HG03521 (cell line): ENCODE results near the gene ALS2CL.

Experiments
- ATAC-seq: cut with Tn5 transposase; IDR thresholded peaks from one replicate; pipeline ENCODE4 v1.9.1; 2021; ENCODE audit warnings: mild to moderate bottlenecking, moderate library complexity; ENCODE audit not compliant: unreplicated experiment

ALS2CL gene

GRCh38 chr3:46716461-46717441, 23.3 kb upstream of the ALS2CL start:
- ATAC-seq = no peak

- ATAC-seq = no peak
These were observed 22.2 kb upstream of the ALS2CL start for GRCh38 chr3:46715507-46716175.

DNA sequence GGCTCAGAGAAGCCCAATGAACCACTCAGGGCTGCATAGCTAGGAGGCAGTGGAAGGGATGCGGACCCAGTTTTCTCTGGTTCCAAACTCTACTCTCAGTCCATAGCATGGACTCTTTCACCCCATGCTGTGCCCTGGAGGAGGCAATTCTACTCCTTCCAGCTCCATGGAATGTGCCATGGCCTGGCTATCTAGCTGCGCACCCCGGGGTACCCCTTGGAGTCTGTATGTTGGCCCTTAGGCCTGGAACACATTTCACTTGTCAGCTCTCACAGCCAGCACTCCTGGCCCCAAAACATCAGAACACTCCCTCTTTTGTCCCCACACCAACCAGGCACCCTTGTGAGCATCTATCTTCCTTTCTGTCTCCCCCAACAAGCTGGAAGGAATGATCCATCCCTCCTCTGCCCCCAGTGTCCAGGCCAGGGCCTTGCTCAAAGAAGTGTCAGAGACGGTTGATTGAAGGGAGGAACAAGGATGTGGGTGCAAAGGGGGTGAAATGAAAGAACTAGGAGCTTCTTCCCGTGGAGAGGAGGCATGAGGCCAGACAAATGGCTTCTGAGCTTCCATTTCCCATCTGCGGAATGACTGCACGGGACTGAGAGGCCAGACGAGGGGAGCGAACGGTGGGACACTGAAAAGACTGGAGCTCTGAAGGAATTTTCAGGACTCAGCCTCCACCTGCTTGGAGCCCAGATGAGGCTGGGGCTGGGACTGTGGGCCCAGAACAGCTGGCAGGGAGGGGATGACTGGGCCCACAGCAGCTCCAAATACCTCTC, 21.4 kb upstream of the ALS2CL start:
- ATAC-seq = no peak

GRCh38 chr3:46713898-46714552, 20.5 kb upstream of the ALS2CL start:
- ATAC-seq = no peak

DNA sequence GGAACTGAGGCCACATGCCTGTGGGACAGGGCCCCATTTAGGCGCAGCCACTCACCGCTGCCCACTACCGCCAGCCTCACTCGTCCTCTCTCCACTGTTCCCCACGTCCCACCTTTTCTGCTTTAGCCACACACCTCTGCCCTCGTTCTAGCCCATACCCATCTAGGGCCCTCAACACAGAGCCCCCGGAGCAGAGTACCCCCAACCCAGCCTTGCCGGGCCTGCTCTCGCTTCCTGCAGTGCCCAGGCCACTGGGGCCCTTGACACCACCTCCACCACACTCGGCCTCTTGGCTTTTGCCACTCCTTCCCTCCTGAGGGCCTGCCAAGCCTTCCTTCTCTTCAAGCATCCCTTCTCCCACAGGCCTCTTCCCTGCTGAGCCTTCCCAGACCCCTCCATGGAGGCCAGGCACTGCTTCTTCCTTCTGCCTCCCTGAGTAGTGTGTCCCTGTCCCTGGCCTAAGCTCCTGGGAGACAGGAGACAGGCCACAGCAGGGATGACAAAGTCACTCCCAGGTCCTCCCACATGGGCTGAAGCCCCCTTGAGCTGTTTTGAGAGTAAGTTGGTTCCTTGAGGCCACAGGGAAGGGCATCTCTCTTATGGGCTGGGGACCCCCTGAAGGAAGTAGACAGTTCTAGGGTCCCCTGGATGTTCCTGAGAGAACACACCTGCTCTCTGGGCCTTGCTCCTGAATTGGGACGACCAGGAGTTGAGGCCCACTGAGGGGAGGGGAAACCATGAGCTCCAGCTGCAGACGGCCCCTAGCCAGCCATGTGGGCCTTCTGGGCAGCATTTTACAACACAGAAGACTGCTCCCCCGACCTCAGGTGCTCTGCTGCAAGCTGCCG, 19.8 kb upstream of the ALS2CL start:
- ATAC-seq = no peak

GRCh38 chr3:46712191-46713049, 18.9 kb upstream of the ALS2CL start:
- ATAC-seq = no peak

DNA sequence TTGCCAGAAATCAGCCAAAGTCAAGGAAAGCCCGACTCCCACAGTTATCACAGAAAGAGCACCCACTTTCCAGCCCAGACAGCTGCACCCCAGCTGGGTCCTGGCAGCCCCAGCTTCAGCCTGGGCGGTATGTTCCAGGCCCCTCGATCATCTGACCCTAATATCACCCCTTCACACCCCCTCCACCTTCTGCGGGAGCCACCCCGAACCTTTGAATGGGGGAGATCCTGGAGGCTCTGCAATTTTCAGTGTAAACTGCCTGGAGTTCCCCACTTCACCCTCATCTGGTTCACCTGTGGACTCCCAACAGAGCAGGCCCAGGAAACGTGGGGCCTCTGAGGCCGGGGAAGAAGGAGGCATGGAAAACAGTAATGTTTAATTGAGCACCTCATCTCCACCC, 18.3 kb upstream of the ALS2CL start:
- no peak for ATAC-seq

GRCh38 chr3:46711305-46711704, 17.8 kb upstream of the ALS2CL start:
- no peak for ATAC-seq

DNA sequence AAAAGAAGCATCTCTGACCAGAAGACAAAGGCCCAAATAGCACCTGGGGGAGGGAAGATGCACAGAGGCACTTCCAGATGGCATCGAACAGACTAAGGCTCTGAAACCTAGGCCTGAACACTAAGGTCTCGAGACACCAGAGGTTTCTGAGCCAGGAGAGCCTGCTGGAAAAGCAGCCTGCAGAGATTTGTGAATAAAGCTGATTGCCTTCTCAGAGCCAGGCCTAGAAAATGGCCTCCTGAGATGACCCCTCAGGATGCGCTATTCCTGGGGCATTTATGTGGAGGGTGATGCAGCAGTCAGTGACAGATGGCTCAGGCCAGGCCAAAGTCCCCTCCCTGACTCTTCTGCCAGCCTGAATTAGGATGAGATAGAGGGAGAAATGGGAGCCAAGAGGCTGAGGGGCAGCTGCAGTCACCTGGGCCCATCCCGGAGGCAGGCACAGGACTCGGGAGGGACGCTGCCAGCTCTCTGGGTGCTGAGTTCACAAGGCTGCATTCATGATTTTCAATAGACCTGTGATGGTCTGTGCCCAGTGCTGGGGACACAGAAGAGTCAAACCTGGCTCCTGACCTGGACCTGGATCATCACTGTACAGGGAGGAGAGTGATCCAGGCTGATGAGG, 17.3 kb upstream of the ALS2CL start:
- ATAC-seq = no peak

DNA sequence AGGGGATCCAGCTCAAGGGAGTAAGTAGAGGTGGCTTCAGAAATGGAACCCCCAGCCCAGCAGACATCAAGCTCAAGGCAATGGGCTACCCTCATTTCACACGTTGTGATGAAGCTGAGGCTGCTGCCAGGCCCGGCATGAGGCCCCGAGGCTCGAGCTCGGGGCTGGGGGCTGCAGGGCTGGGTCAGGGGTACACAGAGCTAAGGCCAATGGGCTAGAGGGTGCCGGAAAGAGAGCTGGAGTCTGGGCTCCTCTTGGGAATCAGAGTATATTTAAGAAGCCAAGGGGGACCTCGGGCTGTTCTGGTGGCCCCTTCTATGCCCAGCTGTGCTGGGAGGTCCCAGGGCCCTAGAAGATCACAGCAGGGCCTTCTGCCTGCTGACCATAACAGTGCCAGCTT, 16.8 kb upstream of the ALS2CL start:
- no peak for ATAC-seq

DNA sequence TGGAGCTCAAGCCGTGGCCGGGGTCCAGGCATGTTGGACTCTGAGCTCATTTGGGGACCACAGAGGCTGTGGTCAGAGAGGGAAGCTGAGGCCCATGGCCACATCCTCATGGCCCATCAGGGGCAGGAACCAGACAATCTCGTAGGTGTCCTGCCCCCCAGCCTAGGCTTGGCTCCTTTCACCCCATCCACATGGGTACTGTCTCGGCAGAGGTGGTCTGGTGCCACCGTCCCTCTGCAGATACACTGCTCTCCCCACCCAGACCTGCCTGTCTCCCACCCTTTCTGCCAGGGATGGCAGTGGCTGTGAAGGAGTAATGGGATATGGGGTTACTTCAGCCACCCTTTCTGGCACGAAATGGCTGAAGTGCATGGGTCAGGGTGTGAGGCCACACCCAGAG, 16.2 kb upstream of the ALS2CL start:
- no peak for ATAC-seq

DNA sequence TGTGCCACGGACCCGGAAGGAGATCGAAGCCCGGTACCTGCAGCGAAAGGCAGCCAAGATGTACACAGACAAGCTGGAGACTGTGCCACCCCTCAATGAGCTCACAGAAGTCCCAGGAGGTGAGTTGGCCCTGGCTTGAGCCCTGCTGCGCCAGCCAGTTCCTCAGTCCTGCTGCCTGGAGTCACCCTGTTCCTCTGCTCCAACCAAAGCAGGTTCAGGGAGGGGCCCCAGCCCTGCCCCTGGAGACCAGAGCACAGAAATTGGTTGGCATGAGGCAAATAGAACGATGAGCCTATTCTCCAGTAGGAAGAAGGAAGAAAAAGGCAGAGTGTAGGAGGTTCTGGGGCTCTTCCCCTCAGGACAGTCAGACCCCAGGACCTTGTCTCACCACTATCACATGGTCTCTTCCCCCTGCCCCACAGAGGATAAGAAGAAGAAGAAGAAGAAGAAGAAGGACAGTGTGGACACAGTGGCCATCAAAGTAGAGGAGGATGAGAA, 15.7 kb upstream of the ALS2CL start:
- no peak for ATAC-seq

- no peak for ATAC-seq
These were observed 15.1 kb upstream of the ALS2CL start for GRCh38 chr3:46708401-46709156.

DNA sequence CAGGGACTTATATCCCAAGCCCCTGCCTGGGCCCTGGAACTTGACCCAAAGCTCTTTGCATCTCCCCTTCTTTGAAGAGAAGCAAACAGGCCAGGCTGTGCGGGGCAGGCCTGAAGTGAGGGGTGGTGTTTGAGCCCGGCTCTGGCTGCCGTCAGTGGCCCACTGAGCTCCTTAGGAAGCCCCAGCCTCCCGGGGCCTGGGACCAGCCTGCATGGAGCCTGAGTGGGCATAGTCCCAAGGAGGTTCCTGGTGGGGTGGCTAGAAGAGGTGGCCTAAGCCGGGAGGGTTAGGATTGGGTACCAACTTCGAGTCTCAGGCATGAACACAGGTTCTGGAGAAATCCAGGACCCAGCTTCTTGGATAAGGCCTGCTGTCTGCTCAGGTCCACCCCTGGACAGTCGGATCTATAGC, 14.1 kb upstream of the ALS2CL start:
- no peak for ATAC-seq

DNA sequence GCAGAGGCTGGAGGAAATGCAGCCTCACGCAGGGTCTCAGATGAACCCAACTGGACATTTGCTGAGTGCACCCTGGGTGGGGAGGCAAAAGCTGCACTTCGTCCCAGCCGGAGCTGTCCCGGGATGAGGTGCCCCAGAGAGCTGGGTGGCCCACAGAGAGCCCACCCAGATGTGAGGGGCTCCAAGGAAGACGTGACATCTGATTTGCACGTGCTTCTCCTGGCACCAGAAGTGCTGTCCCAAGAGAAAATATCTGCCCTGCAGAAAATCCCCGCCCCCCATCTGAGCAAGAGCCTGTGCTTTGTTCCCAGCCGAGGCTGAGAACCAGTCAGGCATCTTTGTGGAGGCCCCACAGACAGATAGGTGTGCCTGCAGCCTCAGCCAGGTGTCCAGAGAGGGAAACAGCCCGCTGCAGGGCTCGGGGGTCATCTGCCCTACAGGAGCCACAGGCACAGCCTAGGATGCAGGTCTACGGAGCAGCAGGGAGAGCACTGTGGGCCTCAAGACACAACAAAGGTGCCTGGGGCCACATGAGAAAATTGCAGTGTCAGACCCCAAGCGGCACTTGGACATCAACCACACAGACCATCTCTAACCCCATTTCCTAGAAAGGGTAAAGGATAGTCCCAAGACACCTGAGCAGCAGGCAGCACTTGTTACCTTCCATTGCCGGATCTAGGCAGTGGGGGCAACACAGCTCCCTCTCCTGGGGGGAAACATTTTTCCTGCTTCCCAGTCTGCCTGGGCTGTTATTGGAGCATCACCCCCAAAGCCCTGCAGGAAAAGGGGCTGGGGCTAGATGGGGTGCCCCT, 13.5 kb upstream of the ALS2CL start:
- ATAC-seq = no peak

GRCh38 chr3:46705751-46706552, 12.5 kb upstream of the ALS2CL start:
- no peak for ATAC-seq
